Measurements from ENCODE around the gene AOX1. TPM values are rescaled to one million over a fixed set of nuclear protein-coding genes. Genes with fewer than 3 reads are reported as not detected.

The AOX1 gene
- total and polyA plus RNA-seq, 2 of the 8 experiments (the other 6 are each of a cell fraction or from before 2014, with no cell fraction given), result 5.6 to 8.3 TPM

DNA sequence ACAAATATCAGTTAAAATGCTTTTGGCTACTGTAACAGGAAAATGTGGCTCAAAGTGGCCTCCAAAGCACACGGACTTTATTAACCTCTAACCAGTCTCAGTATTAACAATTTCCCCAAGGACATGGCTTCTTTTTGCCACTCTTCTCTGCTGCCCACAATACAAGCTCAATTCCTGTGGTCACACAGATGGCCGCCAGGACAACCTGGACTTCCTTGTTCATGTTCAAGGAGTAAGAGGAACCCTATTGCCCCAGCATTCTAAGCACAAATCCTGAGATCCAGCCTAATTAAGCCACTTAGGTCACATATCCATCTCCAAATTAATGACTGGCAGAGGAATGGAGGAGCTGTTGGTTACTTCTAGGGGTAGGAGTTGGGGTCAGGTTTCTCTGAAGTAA is 38.2 kb downstream of the AOX1 start:
- H4K20me1 ChIP-seq (replicated peaks in 1 of 2; ENCODE audit: control insufficient read depth in 1 of 2, insufficient read depth in 2 of 2, low read length in 2 of 2), result no peaks in the 10 kb centered on the region
- H2BK15ac ChIP-seq (ENCODE audit: low read length), result no peak overlapping the region
- WGBS, 2 experiments (ENCODE audit: extremely low coverage in 1 of 2, insufficient coverage in 1 of 2, insufficient read length in 1 of 2, insufficient replicate concordance in 2 of 2, low coverage in 1 of 2, low lambda C conversion rate in 2 of 2, missing lambda C conversion rate in 1 of 2), result 84% methylated on average over 2 of the region's 2 CpGs; no CpG with 5 or more reads in 1 of the 2 experiments
- H3K56ac ChIP-seq (replicated peaks; ENCODE audit: insufficient read length, low read depth, low read length), result no peak overlapping the region
- no peak overlapping the region for H2BK20ac ChIP-seq (ENCODE audit: low read length)
- TF ChIP-seq CREB1 (IDR thresholded peaks at IDR 0.05), result no peak
- TF ChIP-seq NRF1 (IDR thresholded peaks at IDR 0.05; ENCODE audit: low read depth, low read length), result no peak
- no peak for TF ChIP-seq ASH2L (IDR thresholded peaks at IDR 0.05; ENCODE audit: low read length)
- TF ChIP-seq EZH2 (IDR thresholded peaks at IDR 0.05; ENCODE audit: low read depth, low read length, severe bottlenecking), result no peak
- no peak for TF ChIP-seq SP2 (IDR thresholded peaks at IDR 0.05; ENCODE audit: low read length)
- no peak for TF ChIP-seq PHF8 (conservative IDR thresholded peaks at IDR 0.05; ENCODE audit: low read depth, low read length)
- no peak overlapping the region for H2BK120ac ChIP-seq (replicated peaks; ENCODE audit: low read depth, low read length)
- no peak overlapping the region for H4K5ac ChIP-seq (ENCODE audit: insufficient read length, low read depth, low read length)
- no peak overlapping the region for H3K18ac ChIP-seq (ENCODE audit: extremely low read depth, low read length)
- no peak overlapping the region for H4K8ac ChIP-seq (ENCODE audit: extremely low read depth, insufficient read depth, low read length)
- H3K14ac ChIP-seq (ENCODE audit: insufficient read length), result no peak overlapping the region
- H2BK12ac ChIP-seq (ENCODE audit: low read depth, low read length), result no peak overlapping the region
- no peak for FAIRE-seq
- no peaks in the 10 kb centered on the region for H3K36me3 ChIP-seq (ENCODE audit: control insufficient read depth in 2 of 4, insufficient read depth in 4 of 4, low read length in 3 of 4)
- no peak overlapping the region for H2AFZ ChIP-seq (ENCODE audit: low read length)
- no peak overlapping the region for H3K23ac ChIP-seq (ENCODE audit: insufficient read length)
- no peaks in the 10 kb centered on the region for H3K27me3 ChIP-seq (replicated peaks in 1 of 4; ENCODE audit: control insufficient read depth in 3 of 4, extremely low read depth in 1 of 4, insufficient read depth in 3 of 4, low read length in 3 of 4)
- H3K4me3 ChIP-seq (ENCODE audit: extremely low read depth in 1 of 4, insufficient read depth in 2 of 4, low read depth in 3 of 4, low read length in 4 of 4), result no peak overlapping the region
- peaks cover 0 to 2% (median 0%) of the 10 kb centered on the region in 4 experiments; a peak in 1 of 7 replicates for H3K4me1 ChIP-seq (replicated peaks in 1 of 4; ENCODE audit: control insufficient read depth in 3 of 4, insufficient read depth in 4 of 4, low read length in 3 of 4)
- no peak overlapping the region for H2AK5ac ChIP-seq (ENCODE audit: low read depth, low read length)
- no peak overlapping the region for H4K91ac ChIP-seq (replicated peaks; ENCODE audit: insufficient read length, low read length)
- no peaks in the 10 kb centered on the region for H3K79me2 ChIP-seq (ENCODE audit: control insufficient read depth in 1 of 2, insufficient read depth in 2 of 2, low read length in 2 of 2)
- no peaks in the 10 kb centered on the region for H3K9me3 ChIP-seq (ENCODE audit: insufficient read depth in 2 of 2, low read depth in 1 of 2, low read length in 1 of 2)
- no peak for DNase-seq (ENCODE audit: low read depth in 1 of 2, low spot score in 2 of 2)
- no peaks in the 10 kb centered on the region for H3K79me1 ChIP-seq (ENCODE audit: low read depth, low read length)
- no peak overlapping the region for H3K9ac ChIP-seq (replicated peaks in 1 of 4; ENCODE audit: extremely low read depth in 1 of 4, low read depth in 3 of 4, low read length in 3 of 4)
- ChIA-PET POLR2A (ENCODE audit: partially characterized antibody) (no interaction called here), CTCF (ENCODE audit: partially characterized antibody) (interaction anchor here (4.7 kb wide), 1 partner anchor 8 kb away, joined by 34 read pairs; no protein-coding TSS in a partner anchor)
- H3K23me2 ChIP-seq (ENCODE audit: low read depth, low read length), result no peaks in the 10 kb centered on the region
- no peak overlapping the region for H3K27ac ChIP-seq (ENCODE audit: low read depth, low read length)
- no peak overlapping the region for H3K4me2 ChIP-seq (ENCODE audit: insufficient read depth in 1 of 2, low read depth in 2 of 2, low read length in 2 of 2)
- H2BK5ac ChIP-seq (ENCODE audit: low read depth, low read length), result no peak overlapping the region
- no peak overlapping the region for H3K4ac ChIP-seq (replicated peaks; ENCODE audit: insufficient read length, low read depth, low read length)
